ENCODE results near the gene RCAN2. TPM values are rescaled to one million over a fixed set of nuclear protein-coding genes. Genes with fewer than 3 reads are reported as not detected.
A peak's percentile ranks its signal among the peaks of the same experiment; 100 is the strongest.

RCAN2 gene
- 1 to 10 TPM; 4.3 to 5.4 TPM for total RNA-seq

DNA sequence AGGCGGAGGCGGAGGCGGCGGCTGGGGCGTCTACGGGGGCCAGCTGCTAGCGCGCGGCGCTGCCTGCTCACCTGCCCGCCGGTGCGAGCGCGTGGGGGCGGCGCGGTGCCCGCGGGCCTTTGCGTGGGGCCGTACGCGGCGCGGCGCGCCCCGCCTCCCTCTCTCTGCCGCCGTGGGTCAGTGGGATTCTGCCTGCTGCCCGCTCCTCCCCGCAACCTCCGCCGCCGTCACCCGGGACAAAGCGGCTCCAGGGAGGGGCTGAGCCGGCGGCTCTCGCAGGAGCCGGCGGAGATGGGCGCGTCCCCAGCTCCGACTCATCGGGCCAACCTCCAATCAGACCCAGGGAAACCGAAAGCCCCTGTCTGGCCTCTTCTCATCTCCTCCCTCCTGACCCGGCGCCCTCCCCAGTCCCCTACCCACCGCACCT is at the start of gene RCAN2:
Gene RCAN2, minus strand, starts transcription at position 249 of the 427 bp plus-strand sequence.
- peak within 1 kb of the TSS; percentile 38 for H3K4me3 Mint-ChIP-seq
- CTCF ChIA-PET, result interaction anchor here (0.6 to 1.2 kb wide), 2 partner anchors 25 to 1240 kb away, joined by 3 to 6 read pairs; no protein-coding TSS in a partner anchor
- DNase-seq, result peak; percentile 41
- peaks cover 12% of the 10 kb centered on the region for H3K4me1 Mint-ChIP-seq (ENCODE audit: low read depth)
- POLR2A ChIA-PET, result no interaction called here
- H3K27ac Mint-ChIP-seq, result no peak within 1 kb of the TSS
- intact Hi-C loops (cut with micrococcal nuclease), result loop anchor here (2.0 kb wide), 1 partner anchor 72 kb away; no protein-coding TSS in a partner anchor
- peaks cover 53% of the 10 kb centered on the region for H3K27me3 Mint-ChIP-seq
- no peaks in the 10 kb centered on the region for H3K36me3 Mint-ChIP-seq
- H3K9me3 Mint-ChIP-seq, result no peaks in the 10 kb centered on the region

DNA sequence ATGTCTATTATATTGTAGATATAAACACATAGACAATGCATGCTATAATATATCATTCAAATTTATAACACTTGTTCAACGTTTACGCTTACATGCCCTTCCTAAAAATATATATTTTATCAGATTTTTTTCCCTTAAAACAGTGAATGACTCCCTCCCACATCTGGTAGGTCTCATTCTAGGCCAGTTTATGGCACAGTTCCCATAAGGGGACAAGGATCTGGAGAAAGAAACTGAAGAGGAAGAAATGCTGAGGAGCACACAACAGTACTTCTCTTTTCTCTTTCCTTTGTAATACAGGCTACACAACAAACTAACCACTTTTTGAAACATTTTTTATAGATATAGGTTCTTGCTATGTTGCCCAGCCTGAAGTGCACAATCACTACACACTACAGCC is 48.6 kb upstream of the RCAN2 start:
- peaks cover 8% of the 10 kb centered on the region for H3K9me3 Mint-ChIP-seq
- ChIA-PET POLR2A (no interaction called here), CTCF (no interaction called here)
- H3K4me1 Mint-ChIP-seq (ENCODE audit: low read depth), result no peaks in the 10 kb centered on the region
- H3K27ac Mint-ChIP-seq, result no peak overlapping the region
- no peaks in the 10 kb centered on the region for H3K36me3 Mint-ChIP-seq
- DNase-seq, result no peak
- intact Hi-C loops (cut with micrococcal nuclease), result no loop called here
- H3K4me3 Mint-ChIP-seq, result no peak overlapping the region
- peaks cover 17% of the 10 kb centered on the region for H3K27me3 Mint-ChIP-seq

DNA sequence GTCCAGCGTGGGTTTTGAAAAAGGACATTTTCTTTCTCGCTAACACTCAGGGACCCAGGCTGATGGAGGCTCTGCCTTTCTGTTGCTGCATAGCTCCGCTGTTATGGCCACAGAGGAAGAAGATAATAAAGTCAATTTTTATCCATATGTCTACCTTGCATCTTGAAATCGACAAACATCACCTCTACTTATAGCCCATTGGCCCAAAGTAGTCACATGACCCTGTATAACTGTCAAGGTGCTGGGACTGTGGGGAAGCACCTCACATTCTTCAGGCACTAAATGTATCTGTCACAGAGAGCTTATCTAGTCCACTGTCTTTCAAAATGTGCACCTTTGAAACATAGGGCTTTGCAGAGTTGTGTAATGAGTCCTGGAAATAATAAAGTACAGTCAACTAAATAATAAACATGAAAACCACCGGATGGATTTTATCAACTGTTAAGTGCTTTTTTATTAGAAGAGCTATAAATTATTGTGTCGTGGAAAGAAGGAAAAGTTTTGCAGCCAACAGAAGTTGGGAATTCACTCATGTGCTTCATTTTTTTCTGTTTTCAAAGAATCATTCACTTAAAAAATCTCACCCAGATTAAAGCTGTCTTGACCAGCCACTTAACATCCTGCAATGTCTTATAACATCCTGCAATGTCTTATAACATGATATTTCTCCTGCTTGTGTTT is 47.7 kb upstream of the RCAN2 start:
- H3K27me3 Mint-ChIP-seq, result peaks cover 17% of the 10 kb centered on the region
- DNase-seq, result no peak
- intact Hi-C loops (cut with micrococcal nuclease), result no loop called here
- CTCF ChIA-PET, result no interaction called here
- no peaks in the 10 kb centered on the region for H3K36me3 Mint-ChIP-seq
- H3K27ac Mint-ChIP-seq, result no peak overlapping the region
- H3K9me3 Mint-ChIP-seq, result peaks cover 5% of the 10 kb centered on the region
- POLR2A ChIA-PET, result no interaction called here
- no peaks in the 10 kb centered on the region for H3K4me1 Mint-ChIP-seq (ENCODE audit: low read depth)
- H3K4me3 Mint-ChIP-seq, result no peak overlapping the region

DNA sequence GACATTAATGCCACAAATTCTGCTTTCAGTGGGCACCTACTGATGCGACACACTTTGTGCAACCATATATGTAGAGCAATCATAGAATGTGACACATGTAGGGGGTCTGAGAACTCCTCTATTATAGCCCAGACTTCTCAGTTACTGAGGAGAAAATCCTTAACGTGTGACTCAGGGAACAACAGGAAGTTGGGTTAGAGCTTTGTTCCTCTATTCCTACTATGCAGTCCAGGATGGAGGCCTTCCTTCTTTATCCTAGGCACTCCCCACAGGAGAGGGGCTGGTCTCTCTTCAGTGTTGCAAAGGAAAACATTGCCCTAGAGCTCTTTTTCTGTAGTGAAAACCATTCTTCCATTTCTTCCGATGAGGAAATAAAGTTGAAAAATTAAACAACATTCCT is 39.6 kb upstream of the RCAN2 start:
- Mint-ChIP-seq H3K36me3 (no peaks in the 10 kb centered on the region), H3K27me3 (peaks cover 12% of the 10 kb centered on the region), H3K4me3 (no peak overlapping the region), H3K9me3 (no peaks in the 10 kb centered on the region), H3K27ac (no peak overlapping the region), H3K4me1 (ENCODE audit: low read depth) (no peaks in the 10 kb centered on the region)
- DNase-seq, result no peak
- intact Hi-C loops (cut with micrococcal nuclease), result no loop called here
- ChIA-PET POLR2A (no interaction called here), CTCF (no interaction called here)

DNA sequence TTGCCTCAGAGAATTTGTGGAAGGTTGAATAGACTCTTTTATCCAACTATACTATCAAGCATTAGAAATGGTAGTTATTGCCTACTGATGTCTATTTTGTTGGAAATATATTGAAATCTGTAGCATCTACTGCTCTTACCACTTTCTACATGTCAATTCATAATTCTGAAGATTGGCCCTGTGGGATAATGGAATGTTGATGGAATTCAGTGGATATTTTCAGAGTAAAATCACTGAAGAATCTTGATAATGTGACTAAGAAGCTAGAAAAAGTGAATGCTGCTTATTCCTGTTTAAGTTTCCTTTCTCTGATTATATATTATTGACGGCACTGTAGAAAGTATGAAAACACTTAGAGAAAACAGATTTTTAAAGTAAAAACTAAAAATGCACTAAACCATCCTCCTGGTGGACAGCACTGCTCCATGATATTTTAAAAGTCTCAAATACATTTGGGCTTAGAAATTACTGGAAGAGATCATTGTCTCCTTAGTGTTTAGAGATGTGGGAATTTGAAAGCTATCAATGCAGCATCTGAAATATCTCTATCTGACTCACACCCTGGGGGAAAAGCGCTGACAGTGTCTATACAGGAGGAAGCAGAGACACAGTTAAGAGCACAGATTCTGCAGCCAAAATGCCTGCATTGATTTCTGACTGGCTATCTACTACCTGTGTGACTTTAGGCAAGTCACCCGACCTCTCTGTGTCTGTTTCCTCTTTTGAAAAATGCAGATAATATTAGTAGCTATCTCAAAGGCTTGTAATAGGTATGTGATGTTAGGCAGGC is 37.9 kb upstream of the RCAN2 start:
- H3K27ac Mint-ChIP-seq, result no peak overlapping the region
- no peaks in the 10 kb centered on the region for H3K36me3 Mint-ChIP-seq
- POLR2A ChIA-PET, result no interaction called here
- no peak overlapping the region for H3K4me3 Mint-ChIP-seq
- DNase-seq, result no peak
- intact Hi-C loops (cut with micrococcal nuclease), result no loop called here
- H3K27me3 Mint-ChIP-seq, result peaks cover 10% of the 10 kb centered on the region
- CTCF ChIA-PET, result no interaction called here
- no peaks in the 10 kb centered on the region for H3K9me3 Mint-ChIP-seq
- no peaks in the 10 kb centered on the region for H3K4me1 Mint-ChIP-seq (ENCODE audit: low read depth)

DNA sequence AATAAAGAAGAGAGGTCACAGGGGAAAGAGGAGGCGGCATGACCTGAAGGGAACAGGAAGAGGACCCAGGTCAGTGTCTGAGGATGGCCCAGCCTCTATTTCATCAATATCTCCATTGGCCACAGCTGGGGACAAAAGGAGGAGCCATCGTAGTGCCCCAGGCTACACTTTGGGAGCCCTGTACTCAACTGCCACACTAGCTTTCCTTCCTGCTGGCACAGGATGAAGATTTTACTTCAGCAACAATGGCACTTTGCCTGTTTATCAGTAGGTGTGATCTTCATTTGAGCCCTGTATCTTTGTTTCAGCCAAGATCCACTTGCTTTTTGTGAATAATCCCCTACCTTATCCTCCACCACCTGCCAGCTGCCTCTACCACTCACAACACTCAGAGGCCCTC is 35.4 kb upstream of the RCAN2 start:
- Mint-ChIP-seq H3K4me3 (no peak overlapping the region), H3K4me1 (ENCODE audit: low read depth) (no peaks in the 10 kb centered on the region), H3K36me3 (no peaks in the 10 kb centered on the region), H3K9me3 (no peaks in the 10 kb centered on the region), H3K27ac (no peak overlapping the region), H3K27me3 (peaks cover 10% of the 10 kb centered on the region)
- DNase-seq, result no peak
- ChIA-PET CTCF (no interaction called here), POLR2A (no interaction called here)
- intact Hi-C loops (cut with micrococcal nuclease), result no loop called here

DNA sequence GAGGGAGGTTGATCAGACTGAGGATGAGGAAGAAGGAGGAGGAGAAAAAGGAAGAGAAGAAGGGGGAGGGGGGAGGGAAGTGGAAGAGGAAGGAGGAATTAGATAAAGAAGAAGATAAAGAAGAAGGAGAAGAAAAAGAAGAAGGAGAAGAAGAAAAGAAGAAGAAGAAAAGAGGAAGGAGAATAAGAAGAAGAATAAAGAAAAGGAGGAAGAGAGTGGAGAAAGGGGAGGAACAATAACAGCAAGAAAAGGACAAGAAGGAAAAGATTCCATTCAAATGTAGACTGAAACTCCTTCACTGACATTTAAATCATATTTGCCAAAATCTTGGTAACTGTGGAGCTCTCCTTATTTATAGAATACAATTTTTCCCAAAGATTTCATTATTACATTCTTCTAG is 34.3 kb upstream of the RCAN2 start:
- Mint-ChIP-seq H3K9me3 (no peaks in the 10 kb centered on the region), H3K4me3 (no peak overlapping the region), H3K27me3 (peaks cover 12% of the 10 kb centered on the region), H3K36me3 (no peaks in the 10 kb centered on the region), H3K27ac (no peak overlapping the region), H3K4me1 (ENCODE audit: low read depth) (no peaks in the 10 kb centered on the region)
- POLR2A ChIA-PET, result no interaction called here
- intact Hi-C loops (cut with micrococcal nuclease), result no loop called here
- CTCF ChIA-PET, result no interaction called here
- DNase-seq, result no peak

DNA sequence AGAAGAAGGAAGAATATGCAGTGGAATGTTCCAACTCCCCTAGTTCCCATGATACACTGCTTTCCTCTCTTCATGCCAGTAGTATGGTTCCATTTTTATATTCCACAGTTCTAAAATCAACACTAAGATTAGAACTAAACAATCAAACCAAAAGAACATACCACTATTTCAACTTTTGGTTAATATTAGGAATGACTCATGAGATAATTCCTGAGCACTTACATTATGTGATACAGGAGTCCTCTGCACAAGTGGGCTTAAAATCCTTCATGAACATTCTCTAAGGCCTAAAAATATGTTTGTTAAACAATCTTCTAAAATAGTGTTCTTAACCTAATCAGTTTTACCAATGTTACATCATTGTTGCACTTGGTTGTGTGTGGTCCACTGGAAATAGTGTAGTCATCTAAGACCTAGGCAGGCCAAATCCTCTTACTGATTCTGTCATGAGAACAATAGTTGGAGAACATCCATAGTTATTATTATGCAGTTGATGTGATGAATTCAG is 30.3 kb upstream of the RCAN2 start:
- Mint-ChIP-seq H3K36me3 (no peaks in the 10 kb centered on the region), H3K9me3 (no peaks in the 10 kb centered on the region), H3K4me3 (no peak overlapping the region), H3K27ac (no peak overlapping the region), H3K4me1 (ENCODE audit: low read depth) (no peaks in the 10 kb centered on the region), H3K27me3 (peaks cover 3% of the 10 kb centered on the region)
- POLR2A ChIA-PET, result no interaction called here
- DNase-seq, result no peak
- intact Hi-C loops (cut with micrococcal nuclease), result no loop called here
- CTCF ChIA-PET, result no interaction called here

DNA sequence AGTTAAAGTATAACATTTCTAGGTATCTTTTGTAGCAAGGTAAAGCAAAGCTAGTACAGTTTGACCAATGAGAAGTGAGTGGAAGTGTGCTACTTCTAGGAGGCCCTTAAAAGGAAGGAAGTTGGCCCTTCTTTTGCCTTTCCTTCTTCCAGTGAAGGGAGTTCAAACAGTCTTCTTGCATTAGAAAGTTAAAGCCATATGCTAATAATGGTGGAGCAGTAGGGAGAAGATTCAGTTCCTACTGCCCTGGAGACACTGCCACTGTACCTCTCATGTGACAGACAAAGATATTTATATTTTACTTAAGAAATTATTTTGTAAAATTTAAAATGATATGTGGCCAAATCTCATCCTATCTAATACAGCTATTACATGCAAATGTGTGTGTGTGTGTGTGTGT is 26.0 kb upstream of the RCAN2 start:
- no peak for DNase-seq
- H3K4me3 Mint-ChIP-seq, result no peak overlapping the region
- H3K27me3 Mint-ChIP-seq, result peaks cover 3% of the 10 kb centered on the region
- POLR2A ChIA-PET, result no interaction called here
- no peaks in the 10 kb centered on the region for H3K36me3 Mint-ChIP-seq
- CTCF ChIA-PET, result no interaction called here
- no peaks in the 10 kb centered on the region for H3K4me1 Mint-ChIP-seq (ENCODE audit: low read depth)
- no peak overlapping the region for H3K27ac Mint-ChIP-seq
- no peaks in the 10 kb centered on the region for H3K9me3 Mint-ChIP-seq
- intact Hi-C loops (cut with micrococcal nuclease), result no loop called here

DNA sequence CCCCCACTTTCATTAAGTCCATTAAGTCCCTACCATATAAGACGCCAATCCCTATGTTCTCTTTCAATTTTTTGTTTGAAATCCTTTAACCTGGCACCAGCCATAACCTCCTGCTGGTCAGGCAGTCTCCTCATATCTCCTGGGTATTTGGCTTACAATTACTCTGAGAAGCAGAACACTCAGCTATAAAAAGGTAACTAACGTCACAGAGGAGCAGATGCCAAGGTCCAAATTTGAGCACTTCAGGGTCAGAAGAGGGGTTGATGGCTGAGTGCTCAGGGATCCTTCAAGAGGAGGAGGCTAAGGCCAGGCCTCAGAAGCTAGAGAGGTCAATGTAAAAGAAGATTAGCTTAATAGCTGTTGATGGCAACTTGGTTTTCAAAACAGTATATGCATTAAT is 22.3 kb upstream of the RCAN2 start:
- H3K4me3 Mint-ChIP-seq, result no peak overlapping the region
- intact Hi-C loops (cut with micrococcal nuclease), result no loop called here
- ChIA-PET CTCF (no interaction called here), POLR2A (no interaction called here)
- no peaks in the 10 kb centered on the region for H3K27me3 Mint-ChIP-seq
- no peaks in the 10 kb centered on the region for H3K36me3 Mint-ChIP-seq
- H3K27ac Mint-ChIP-seq, result no peak overlapping the region
- H3K9me3 Mint-ChIP-seq, result no peaks in the 10 kb centered on the region
- no peak for DNase-seq
- H3K4me1 Mint-ChIP-seq (ENCODE audit: low read depth), result no peaks in the 10 kb centered on the region

DNA sequence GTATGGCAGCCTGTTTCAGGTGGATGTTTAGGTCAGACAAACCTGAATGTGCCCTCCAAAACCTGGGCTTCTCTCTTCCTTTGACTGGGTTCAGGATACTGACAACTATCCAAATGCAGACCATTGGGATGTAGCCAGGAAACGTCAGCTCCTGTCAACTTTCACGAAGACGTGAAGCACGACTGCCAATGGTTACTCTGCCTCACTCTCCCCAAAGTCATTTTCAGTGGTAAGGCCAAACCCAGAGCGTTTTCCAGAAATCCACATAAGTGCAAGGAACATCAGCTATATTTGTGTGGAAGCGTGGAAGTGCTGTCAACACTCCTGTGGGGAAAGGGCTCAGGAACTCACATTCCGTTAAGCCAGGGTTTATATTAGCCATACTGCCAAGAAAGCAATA is 20.1 kb upstream of the RCAN2 start:
- H3K4me1 Mint-ChIP-seq (ENCODE audit: low read depth), result no peaks in the 10 kb centered on the region
- POLR2A ChIA-PET, result no interaction called here
- intact Hi-C loops (cut with micrococcal nuclease), result no loop called here
- H3K36me3 Mint-ChIP-seq, result no peaks in the 10 kb centered on the region
- no peaks in the 10 kb centered on the region for H3K9me3 Mint-ChIP-seq
- H3K4me3 Mint-ChIP-seq, result no peak overlapping the region
- CTCF ChIA-PET, result no interaction called here
- no peak overlapping the region for H3K27ac Mint-ChIP-seq
- H3K27me3 Mint-ChIP-seq, result no peaks in the 10 kb centered on the region
- no peak for DNase-seq

DNA sequence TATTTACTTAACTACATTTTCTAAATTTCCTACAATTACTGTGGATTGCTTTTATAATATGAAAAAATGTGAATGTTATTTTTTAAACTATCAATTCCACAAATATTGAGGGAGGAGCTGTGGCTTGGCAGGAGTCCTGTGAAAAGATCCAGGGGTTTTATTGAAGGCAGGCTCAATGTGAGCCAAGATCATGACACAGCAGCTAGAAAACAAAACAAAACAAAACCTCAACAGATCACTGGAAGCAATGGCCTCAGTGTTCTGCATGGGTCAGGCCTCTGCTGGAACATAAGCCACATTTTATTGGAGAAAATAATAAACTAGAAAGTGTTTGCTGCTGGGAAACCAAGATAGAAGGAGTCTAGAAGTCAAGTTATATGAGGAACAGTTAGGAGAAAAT is 19.4 kb upstream of the RCAN2 start:
- no peaks in the 10 kb centered on the region for H3K9me3 Mint-ChIP-seq
- no peak for DNase-seq
- intact Hi-C loops (cut with micrococcal nuclease), result no loop called here
- no peak overlapping the region for H3K27ac Mint-ChIP-seq
- no peaks in the 10 kb centered on the region for H3K27me3 Mint-ChIP-seq
- no peaks in the 10 kb centered on the region for H3K4me1 Mint-ChIP-seq (ENCODE audit: low read depth)
- CTCF ChIA-PET, result no interaction called here
- POLR2A ChIA-PET, result no interaction called here
- H3K36me3 Mint-ChIP-seq, result no peaks in the 10 kb centered on the region
- no peak overlapping the region for H3K4me3 Mint-ChIP-seq

DNA sequence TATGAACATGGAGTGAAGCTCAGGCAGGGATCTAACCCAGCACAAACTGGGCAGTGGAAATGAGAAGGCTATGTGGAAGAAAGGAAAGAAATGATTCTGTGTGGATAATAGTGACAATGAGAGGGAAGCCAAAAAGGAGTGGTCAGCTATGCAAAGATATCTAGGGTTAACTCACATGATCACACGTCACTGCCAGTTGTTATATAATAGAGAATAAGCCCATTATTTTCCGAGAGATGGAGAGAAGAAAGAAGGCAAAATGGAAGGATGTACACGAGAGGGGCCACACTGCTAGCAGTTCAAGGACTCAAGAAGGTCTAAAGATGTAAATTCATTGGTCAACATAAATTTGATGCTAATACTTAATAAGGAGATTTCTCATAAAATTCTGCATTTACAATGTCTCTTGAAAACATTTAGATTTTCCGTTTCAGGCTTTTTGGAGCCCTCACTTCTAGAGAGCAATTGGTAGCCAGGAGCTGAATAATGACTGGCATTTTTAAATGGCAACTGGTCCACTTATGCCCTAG is 18.8 kb upstream of the RCAN2 start:
- intact Hi-C loops (cut with micrococcal nuclease), result no loop called here
- ChIA-PET POLR2A (no interaction called here), CTCF (no interaction called here)
- no peaks in the 10 kb centered on the region for H3K27me3 Mint-ChIP-seq
- no peaks in the 10 kb centered on the region for H3K9me3 Mint-ChIP-seq
- H3K27ac Mint-ChIP-seq, result no peak overlapping the region
- H3K4me1 Mint-ChIP-seq (ENCODE audit: low read depth), result no peaks in the 10 kb centered on the region
- no peak for DNase-seq
- H3K4me3 Mint-ChIP-seq, result no peak overlapping the region
- no peaks in the 10 kb centered on the region for H3K36me3 Mint-ChIP-seq

Data from activated CD4-positive, alpha-beta memory T cell treated with anti-CD3 and anti-CD28 coated beads for 36 hours (primary cell).